Gastrocnemius medialis (tissue), 4 donors: ENCODE results near the gene OXA1L. TPM values are rescaled to one million over a fixed set of nuclear protein-coding genes. Genes with fewer than 3 reads are reported as not detected.
A peak's percentile ranks its signal among the peaks of the same experiment; 100 is the strongest.

Experiments
- ATAC-seq, 2 donors: fragments of 150-250 bp; one replicate each; pipeline ENCODE4 v1.9.1; 2016
- DNase-seq, 2 donors: peaks; one replicate each; pipeline ENCODE4 v3.0.0-alpha.2; 2019
- H3K27ac ChIP-seq, 4 donors: fragments of 200-600 bp; sonication (generic); 1 replicate in 1 of 4; 2 replicates in 3 of 4; pipeline ENCODE4 v1.5.1; 2016 to 2018; ENCODE audit warnings: mild to moderate bottlenecking in 2 of 4, moderate library complexity in 1 of 4
- H3K27me3 ChIP-seq, 3 donors: fragments of 200-600 bp; sonication (generic) in 2 of 3; 1 replicate in 1 of 3; 2 replicates in 2 of 3; pipeline versions ENCODE4 v1.5.1 to v1.6.0; 2016 to 2019; ENCODE audit warnings: mild to moderate bottlenecking in 1 of 3, moderate library complexity in 1 of 3
- H3K36me3 ChIP-seq, 2 donors: fragments of 200-600 bp; sonication (generic) in 1 of 2; one replicate each; pipeline ENCODE4 v1.5.1; 2017 to 2018
- H3K4me1 ChIP-seq, 2 donors: fragments of 200-600 bp; sonication (generic) in 1 of 2; one replicate each; pipeline ENCODE4 v1.5.1; 2016 to 2017; ENCODE audit warnings: mild to moderate bottlenecking in 2 of 2
- H3K4me3 ChIP-seq, 4 donors: fragments of 200-600 bp; sonication (generic) in 3 of 4; 1 replicate in 1 of 4; 2 replicates in 3 of 4; pipeline ENCODE4 v1.5.1; 2016 to 2019; ENCODE audit warnings: mild to moderate bottlenecking in 2 of 4
- H3K9me3 ChIP-seq, 3 donors: fragments of 200-600 bp; sonication (generic) in 2 of 3; 1 replicate in 1 of 3; 2 replicates in 2 of 3; pipeline ENCODE4 v1.5.1; 2016 to 2019
- CTCF ChIP-seq, 5 experiments: fragments of 450-650 bp in 3 of 5; fragments of 200-600 bp in 2 of 5; sonication (generic) in 2 of 5; IDR thresholded peaks in 4 of 5; conservative IDR thresholded peaks in 1 of 5; 1 replicate in 4 of 5; 2 replicates in 1 of 5; pipeline ENCODE4 v1.5.1; 2016 to 2019; ENCODE audit warnings: antibody characterized with exemption in 5 of 5, mild to moderate bottlenecking in 3 of 5, moderate library complexity in 3 of 5
- POLR2A ChIP-seq, 2 donors: fragments of 450-650 bp; IDR thresholded peaks; one replicate each; pipeline ENCODE4 v1.6.1; 2017; ENCODE audit warnings: antibody characterized with exemption in 2 of 2, mild to moderate bottlenecking in 2 of 2, moderate library complexity in 2 of 2
- in situ Hi-C, 4 donors: fragments of 200-750 bp; cut with MboI; loops; one replicate each; pipeline versions ENCODE4 v1.15.0 to v1.8.0; 2017; ENCODE audit warnings: low sequenced_read_pairs in 4 of 4
- intact Hi-C: fragments of 100-400 bp; cut with DNase I; formaldehyde crosslinking; loops from one replicate; pipeline ENCODE4 v1.15.1; 2023; ENCODE audit warnings: low total_unique reads
- total RNA-seq, 4 donors: library from RNA; depleted of rRNA; stranded (reverse); fragments of >200 nt; gene quantifications; one replicate each; pipeline versions ENCODE4 v1.1.0 to v1.2.3, GENCODE V29; 2016

Gene OXA1L
- total RNA-seq, 4 donors from 2014 or later: 83.5 to 135 (median 114) TPM

GRCh38 chr14:22820731-22821130, 54.2 kb downstream of the OXA1L start:
- Histone ChIP-seq H3K4me1 (peaks cover 6 to 11% of the 10 kb centered on the region in 2 donors), H3K36me3 (no peaks in the 10 kb centered on the region), H3K27me3 (peaks cover 0 to 2% (median 0%) of the 10 kb centered on the region in 3 donors), H3K9me3 (no peaks in the 10 kb centered on the region), H3K27ac (no peak overlapping the region), H3K4me3 (no peak overlapping the region)
- TF ChIP-seq POLR2A (IDR thresholded peaks at IDR 0.05) (no peak), CTCF (IDR thresholded peaks at IDR 0.05 in 4 of 5, conservative IDR thresholded peaks at IDR 0.05 in 1 of 5) (no peak)
- ATAC-seq: no peak
- in situ Hi-C loops (loop anchor here in 1 of 4 donors (5.0 kb wide), 1 partner anchor 37 kb away; no protein-coding TSS in a partner anchor), intact Hi-C loops (no loop called here)
- no peak for DNase-seq

- TF ChIP-seq CTCF (IDR thresholded peaks at IDR 0.05 in 4 of 5, conservative IDR thresholded peaks at IDR 0.05 in 1 of 5): no peak
- intact Hi-C loops: loop anchor here (2.0 kb wide), 1 partner anchor 265 kb away; no protein-coding TSS in a partner anchor
- H3K27me3 ChIP-seq: peaks cover 0 to 2% (median 0%) of the 10 kb centered on the region in 3 donors
- H3K27ac ChIP-seq: no peak overlapping the region
- H3K4me1 ChIP-seq: peaks cover 6 to 11% of the 10 kb centered on the region in 2 donors
- ATAC-seq: no peak
- in situ Hi-C loops: loop anchor here in 1 of 4 donors (5.0 kb wide), 1 partner anchor 36 kb away; no protein-coding TSS in a partner anchor
- no peaks in the 10 kb centered on the region for H3K36me3 ChIP-seq
- no peak overlapping the region for H3K4me3 ChIP-seq
- DNase-seq: no peak
- H3K9me3 ChIP-seq: no peaks in the 10 kb centered on the region
Measured at GRCh38 chr14:22821193-22822015, 54.9 kb downstream of the OXA1L start.

- H3K4me3 ChIP-seq: peak overlapping the region; percentile 43 to 49 (median 46)
- no peak for DNase-seq
- H3K36me3 ChIP-seq: no peaks in the 10 kb centered on the region
- intact Hi-C loops (loop anchor here (2.0 kb wide), 1 partner anchor 265 kb away; no protein-coding TSS in a partner anchor), in situ Hi-C loops (loop anchor here in 1 of 4 donors (5.0 kb wide), 1 partner anchor 35 kb away; no protein-coding TSS in a partner anchor)
- no peaks in the 10 kb centered on the region for H3K9me3 ChIP-seq
- TF ChIP-seq POLR2A (IDR thresholded peaks at IDR 0.05) (no peak), CTCF (IDR thresholded peaks at IDR 0.05 in 4 of 5, conservative IDR thresholded peaks at IDR 0.05 in 1 of 5) (no peak)
- no peak overlapping the region for H3K27ac ChIP-seq
- peaks cover 0 to 2% (median 0%) of the 10 kb centered on the region in 3 donors for H3K27me3 ChIP-seq
- peaks cover 6 to 11% of the 10 kb centered on the region in 2 donors for H3K4me1 ChIP-seq
- ATAC-seq: no peak
Measured at GRCh38 chr14:22822016-22822570, 55.6 kb downstream of the OXA1L start.

Other genes starting within 250 kb of the OXA1L start
- gene DAD1, start 177.5 kb upstream of the OXA1L start, total RNA-seq: 100 to 1,000 TPM; 155 to 257 (median 209) TPM
- gene ABHD4, start 168.4 kb upstream of the OXA1L start, total RNA-seq: 10 to 100 TPM; 17.1 to 38.7 (median 27.6) TPM
- gene OR6J1, start 122.3 kb upstream of the OXA1L start, total RNA-seq: not detected
- gene SLC7A7, start 48.7 kb downstream of the OXA1L start, total RNA-seq: 1 to 10 TPM in 3 of 4 donors, under 1 TPM in 1; 0.68 to 5.3 (median 2.2) TPM
- gene MRPL52, start 63.2 kb downstream of the OXA1L start, total RNA-seq: 100 to 1,000 TPM in 1 of 4 donors, 10 to 100 TPM in 3; 48.5 to 153 (median 89.0) TPM
- gene MMP14, start 69.9 kb downstream of the OXA1L start, total RNA-seq: 10 to 100 TPM; 14.9 to 29.7 (median 20.8) TPM
- gene LRP10, start 105.1 kb downstream of the OXA1L start, total RNA-seq: 100 to 1,000 TPM in 1 of 4 donors, 10 to 100 TPM in 3; 31.1 to 109 (median 60.1) TPM
- gene REM2, start 116.5 kb downstream of the OXA1L start, total RNA-seq: 1 to 10 TPM in 1 of 4 donors, not detected in 3; 1.1 TPM
- gene RBM23, start 152.5 kb downstream of the OXA1L start, total RNA-seq: 10 to 100 TPM; 37.7 to 83.3 (median 62.1) TPM
- 10 to 100 TPM; 67.2 to 83.2 (median 78.6) TPM for gene PRMT5, start 162.7 kb downstream of the OXA1L start, total RNA-seq
- gene HAUS4, start 190.4 kb downstream of the OXA1L start, total RNA-seq: 10 to 100 TPM; 12.9 to 34.6 (median 17.1) TPM
- gene AJUBA, start 215.9 kb downstream of the OXA1L start, total RNA-seq: 1 to 10 TPM in 2 of 4 donors, under 1 TPM in 2; 0.46 to 5.0 (median 1.9) TPM
- 10 to 100 TPM in 1 of 4 donors, 1 to 10 TPM in 3; 3.7 to 16.2 (median 6.7) TPM for gene C14orf93, start 243.5 kb downstream of the OXA1L start, total RNA-seq